ENCODE results near the gene TEX2. TPM values are rescaled to one million over a fixed set of nuclear protein-coding genes. Genes with fewer than 3 reads are reported as not detected.
"Not testable (repeated sequence)": the region's sequence is repeated elsewhere in the genome, so short reads cannot be mapped to it uniquely, and the experiment has no call there.

TEX2 gene
- total RNA-seq, 2 experiments from 2014 or later, result 15.2 to 15.8 TPM

DNA sequence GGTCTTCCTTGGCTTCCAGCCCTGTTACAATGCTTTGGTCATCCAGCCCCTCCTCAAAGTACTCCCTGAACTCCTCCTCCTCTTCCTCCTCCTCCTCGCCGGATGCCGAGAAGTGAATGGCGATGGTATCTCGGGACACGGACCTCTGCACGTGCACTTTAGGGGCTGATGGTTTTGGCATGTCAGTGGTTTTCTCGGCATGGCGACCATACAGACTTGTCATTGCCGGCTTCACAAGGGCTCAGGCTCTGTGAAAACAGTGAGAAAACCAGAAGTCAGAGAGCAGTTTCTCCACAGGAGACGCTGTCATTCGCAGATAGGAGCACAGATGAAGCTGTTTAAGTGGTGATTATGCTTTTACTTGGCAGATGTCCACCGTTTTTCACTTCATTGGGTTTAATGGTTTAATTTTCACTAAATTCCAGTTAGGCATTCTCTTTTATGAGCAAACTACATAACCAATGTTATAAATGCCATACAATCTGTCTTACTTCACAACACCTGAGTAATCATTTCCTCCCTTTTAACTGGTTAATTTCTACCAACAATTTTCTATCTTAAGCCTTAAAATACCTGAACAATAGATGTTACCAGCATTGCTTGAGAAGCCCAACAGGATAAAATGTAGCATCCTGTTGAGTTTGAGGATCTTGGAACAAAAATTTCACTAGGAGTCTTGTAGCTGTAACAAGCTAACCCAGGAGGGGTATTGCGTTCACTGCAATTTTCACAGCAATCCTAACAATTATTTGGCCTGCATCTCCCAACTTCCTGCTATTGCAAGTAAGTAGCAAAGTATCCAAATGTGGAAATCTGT is 48.9 kb downstream of the TEX2 start:
- Mint-ChIP-seq H3K36me3 (ENCODE audit: low read depth) (peaks cover 18% of the 10 kb centered on the region), H3K9me3 (ENCODE audit: low read depth) (no peaks in the 10 kb centered on the region), H3K4me1 (peaks cover 18% of the 10 kb centered on the region), H3K4me3 (no peak overlapping the region), H3K27ac (no peak overlapping the region), H3K27me3 (no peaks in the 10 kb centered on the region)
- ATAC-seq, result no peak
- intact Hi-C loops (cut with DNase I, micrococcal nuclease), result no loop called here
- no peak for DNase-seq
- POLR2A ChIA-PET, result no interaction called here
- CTCF ChIA-PET, result interaction anchor here (1.0 to 1.6 kb wide), 2 partner anchors 12 to 20 kb away, joined by 3 to 5 read pairs; no protein-coding TSS in a partner anchor

DNA sequence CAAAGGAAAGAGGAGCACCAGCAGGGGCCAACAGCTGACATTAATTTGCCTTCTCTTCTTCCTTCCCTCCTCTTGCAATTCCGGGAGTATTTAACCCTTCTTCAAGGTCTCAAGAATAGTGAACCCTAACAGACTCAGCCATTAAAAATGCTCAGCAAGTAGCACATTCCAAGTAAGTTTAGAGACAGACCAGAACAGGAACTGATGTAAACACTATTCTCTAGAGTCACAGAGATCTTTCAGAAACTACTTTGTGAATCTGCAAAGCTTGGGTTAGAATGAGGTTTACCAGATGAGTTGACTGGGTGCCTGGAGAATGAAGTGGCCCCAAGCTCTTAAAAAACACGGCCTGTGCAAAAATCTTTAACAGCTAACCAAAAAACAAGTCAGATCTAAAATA is 50.9 kb downstream of the TEX2 start:
- no peak overlapping the region for H3K27ac Mint-ChIP-seq
- POLR2A ChIA-PET, result no interaction called here

DNA sequence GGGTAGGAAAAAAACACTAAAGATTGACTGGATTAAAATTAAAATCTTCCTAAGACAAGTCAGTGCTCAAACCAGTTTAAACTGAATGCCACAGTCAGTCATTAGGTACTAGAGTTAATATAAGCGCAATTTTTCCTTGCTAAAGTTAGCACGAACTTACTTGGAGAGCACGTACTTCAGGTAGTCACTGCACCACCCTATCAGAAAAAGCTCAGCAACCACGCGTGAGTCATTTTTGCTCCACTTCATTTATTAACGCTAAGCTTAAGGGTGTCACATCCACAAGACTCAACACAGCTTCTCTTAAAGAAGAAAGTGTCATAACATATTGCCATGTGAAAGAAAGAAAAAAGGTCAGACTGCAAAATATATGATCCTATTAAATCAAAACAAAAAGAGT is 53.1 kb downstream of the TEX2 start:
- Mint-ChIP-seq H3K27ac (no peak overlapping the region), H3K36me3 (ENCODE audit: low read depth) (peaks cover 22% of the 10 kb centered on the region), H3K27me3 (no peaks in the 10 kb centered on the region), H3K4me3 (no peak overlapping the region), H3K9me3 (ENCODE audit: low read depth) (no peaks in the 10 kb centered on the region), H3K4me1 (no peaks in the 10 kb centered on the region)
- ATAC-seq (no peak), DNase-seq (no peak)
- ChIA-PET POLR2A (interaction anchor here (0.6 kb wide), 1 partner anchor 439 kb away, joined by 5 read pairs; no protein-coding TSS in a partner anchor), CTCF (interaction anchor here (0.7 kb wide), 1 partner anchor 18 kb away, joined by 3 read pairs; no protein-coding TSS in a partner anchor)
- intact Hi-C loops (cut with DNase I, micrococcal nuclease), result no loop called here

More for the DNA sequence above, 50.9 kb downstream of the TEX2 start:
- H3K4me3 Mint-ChIP-seq, result no peak overlapping the region
- H3K4me1 Mint-ChIP-seq, result peaks cover 3% of the 10 kb centered on the region
- CTCF ChIA-PET, result interaction anchor here (0.8 kb wide), 1 partner anchor 9 kb away, joined by 3 read pairs; no protein-coding TSS in a partner anchor
- no peak for DNase-seq
- intact Hi-C loops (cut with DNase I, micrococcal nuclease), result no loop called here
- H3K27me3 Mint-ChIP-seq, result no peaks in the 10 kb centered on the region
- H3K9me3 Mint-ChIP-seq (ENCODE audit: low read depth), result no peaks in the 10 kb centered on the region
- peaks cover 22% of the 10 kb centered on the region for H3K36me3 Mint-ChIP-seq (ENCODE audit: low read depth)
- ATAC-seq, result no peak

DNA sequence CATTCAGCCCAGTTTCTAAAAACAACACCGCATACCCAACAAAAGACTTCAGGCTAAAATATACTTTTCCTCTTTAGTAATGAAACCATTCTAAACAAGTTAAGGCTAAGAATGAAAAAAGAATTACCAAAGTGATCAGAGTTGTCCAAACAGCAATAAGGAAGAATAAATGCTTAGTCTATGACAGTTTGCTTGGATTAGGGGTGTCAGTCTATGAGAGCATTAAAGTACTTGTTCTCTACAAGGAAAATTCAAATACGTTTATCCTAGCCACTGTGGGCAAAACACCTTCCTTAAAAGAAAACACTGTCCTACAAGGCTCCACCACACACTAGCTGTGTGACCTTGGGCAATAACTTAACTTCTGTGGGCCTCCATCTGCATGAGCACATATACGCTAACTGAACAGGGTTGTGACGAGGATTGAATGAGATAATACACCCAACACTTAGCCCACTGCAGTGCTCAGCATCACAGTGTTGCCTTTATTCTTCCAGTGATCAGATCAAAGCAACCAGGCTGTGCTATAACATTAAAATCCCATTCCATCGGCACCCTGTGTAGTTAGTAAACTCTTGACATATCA is 53.6 kb downstream of the TEX2 start:
- intact Hi-C loops (cut with DNase I, micrococcal nuclease), result no loop called here
- no peak for ATAC-seq
- Mint-ChIP-seq H3K4me1 (peaks cover under 1% of the 10 kb centered on the region), H3K27ac (no peak overlapping the region), H3K9me3 (ENCODE audit: low read depth) (no peaks in the 10 kb centered on the region), H3K4me3 (no peak overlapping the region), H3K36me3 (ENCODE audit: low read depth) (peaks cover 22% of the 10 kb centered on the region), H3K27me3 (no peaks in the 10 kb centered on the region)
- no peak for DNase-seq
- POLR2A ChIA-PET, result no interaction called here
- CTCF ChIA-PET, result no interaction called here

DNA sequence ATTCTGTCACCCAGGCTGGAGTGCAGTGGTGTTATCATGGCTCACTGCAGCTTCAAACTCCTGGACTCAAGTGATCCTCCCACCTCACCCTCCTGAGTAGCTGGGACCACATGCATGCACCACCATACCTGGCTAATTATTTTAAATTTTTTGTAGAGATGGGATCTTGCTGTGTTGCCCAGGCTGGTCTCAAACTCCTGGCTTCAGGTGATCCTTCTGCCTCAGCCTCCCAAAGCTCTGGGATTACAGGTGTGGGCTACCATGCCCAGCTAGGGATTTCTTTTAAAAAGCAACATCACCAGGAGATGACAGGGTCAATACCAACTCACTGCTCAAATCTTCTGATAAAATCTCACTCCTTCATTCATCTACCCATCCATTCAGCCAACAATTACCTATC is 54.4 kb downstream of the TEX2 start:
- H3K9me3 Mint-ChIP-seq (ENCODE audit: low read depth); POLR2A ChIA-PET; ATAC-seq; intact Hi-C loops (cut with DNase I, micrococcal nuclease); H3K27me3 Mint-ChIP-seq; H3K27ac Mint-ChIP-seq; DNase-seq; H3K4me1 Mint-ChIP-seq; H3K4me3 Mint-ChIP-seq: not testable (repeated sequence)
- peaks cover 22% of the 10 kb centered on the region for H3K36me3 Mint-ChIP-seq (ENCODE audit: low read depth)
- CTCF ChIA-PET, result interaction anchor here (0.6 to 1.7 kb wide), 4 partner anchors 82 to 1908 kb away, joined by 3 to 6 read pairs (median 4); no protein-coding TSS in a partner anchor

DNA sequence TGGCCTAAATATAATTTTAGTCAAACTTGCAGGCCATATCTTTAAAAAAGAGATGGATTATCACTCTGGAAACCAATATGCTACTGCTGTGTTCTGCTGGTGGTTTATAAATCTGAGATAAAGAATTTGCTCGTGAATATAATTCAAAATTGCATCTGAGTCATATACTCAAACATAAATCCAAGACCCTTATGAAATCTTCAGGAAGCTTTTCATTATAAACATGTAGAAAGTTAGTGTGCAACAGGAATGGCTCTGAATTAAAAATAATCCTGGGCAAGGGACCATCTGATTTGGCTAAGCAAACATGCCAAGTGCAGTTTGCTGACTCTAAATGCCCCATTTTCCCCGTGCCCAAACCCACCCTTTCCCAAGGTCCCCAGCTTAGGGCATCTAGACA is 57.3 kb downstream of the TEX2 start:
- H3K27ac Mint-ChIP-seq, result no peak overlapping the region
- intact Hi-C loops (cut with DNase I, micrococcal nuclease), result no loop called here
- H3K27me3 Mint-ChIP-seq, result no peaks in the 10 kb centered on the region
- DNase-seq (no peak), ATAC-seq (no peak)
- H3K4me3 Mint-ChIP-seq, result no peak overlapping the region
- peaks cover 32% of the 10 kb centered on the region for H3K4me1 Mint-ChIP-seq
- ChIA-PET CTCF (interaction anchor here (1.5 to 1.8 kb wide), 2 partner anchors 11 to 22 kb away, joined by 4 to 8 read pairs; no protein-coding TSS in a partner anchor), POLR2A (interaction anchor here (0.6 to 1.0 kb wide), 2 partner anchors 12 to 123 kb away, joined by 3 read pairs; no protein-coding TSS in a partner anchor)
- H3K36me3 Mint-ChIP-seq (ENCODE audit: low read depth), result peaks cover 5% of the 10 kb centered on the region
- H3K9me3 Mint-ChIP-seq (ENCODE audit: low read depth), result no peaks in the 10 kb centered on the region

DNA sequence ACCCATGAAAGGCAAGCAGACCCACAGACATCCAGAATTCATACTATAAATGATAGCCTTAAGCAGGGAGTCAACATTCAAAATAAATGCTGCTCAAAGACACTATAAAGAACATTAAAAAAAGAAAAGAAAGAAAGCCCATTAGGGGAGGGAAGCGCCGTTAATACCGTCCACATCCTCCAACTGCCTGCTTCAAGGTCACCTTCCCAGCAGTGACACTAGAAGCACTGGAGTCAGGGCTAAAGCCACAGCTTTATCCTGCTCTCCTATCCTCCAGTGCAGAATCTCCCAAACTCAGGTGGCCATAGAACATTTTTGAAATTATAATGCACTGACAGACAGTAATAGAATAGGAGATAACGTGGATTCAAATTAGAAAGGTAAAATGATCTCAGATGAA is 59.4 kb downstream of the TEX2 start:
- no peaks in the 10 kb centered on the region for H3K9me3 Mint-ChIP-seq (ENCODE audit: low read depth)
- intact Hi-C loops (cut with DNase I, micrococcal nuclease), result loop anchor here in 1 of 2 experiments (5.0 kb wide), 1 partner anchor 51 kb away; no protein-coding TSS in a partner anchor
- H3K4me3 Mint-ChIP-seq, result no peak overlapping the region
- peaks cover 1% of the 10 kb centered on the region for H3K36me3 Mint-ChIP-seq (ENCODE audit: low read depth)
- ChIA-PET CTCF (no interaction called here), POLR2A (no interaction called here)
- H3K27ac Mint-ChIP-seq, result no peak overlapping the region
- peaks cover 42% of the 10 kb centered on the region for H3K4me1 Mint-ChIP-seq
- ATAC-seq (no peak), DNase-seq (no peak)
- no peaks in the 10 kb centered on the region for H3K27me3 Mint-ChIP-seq

DNA sequence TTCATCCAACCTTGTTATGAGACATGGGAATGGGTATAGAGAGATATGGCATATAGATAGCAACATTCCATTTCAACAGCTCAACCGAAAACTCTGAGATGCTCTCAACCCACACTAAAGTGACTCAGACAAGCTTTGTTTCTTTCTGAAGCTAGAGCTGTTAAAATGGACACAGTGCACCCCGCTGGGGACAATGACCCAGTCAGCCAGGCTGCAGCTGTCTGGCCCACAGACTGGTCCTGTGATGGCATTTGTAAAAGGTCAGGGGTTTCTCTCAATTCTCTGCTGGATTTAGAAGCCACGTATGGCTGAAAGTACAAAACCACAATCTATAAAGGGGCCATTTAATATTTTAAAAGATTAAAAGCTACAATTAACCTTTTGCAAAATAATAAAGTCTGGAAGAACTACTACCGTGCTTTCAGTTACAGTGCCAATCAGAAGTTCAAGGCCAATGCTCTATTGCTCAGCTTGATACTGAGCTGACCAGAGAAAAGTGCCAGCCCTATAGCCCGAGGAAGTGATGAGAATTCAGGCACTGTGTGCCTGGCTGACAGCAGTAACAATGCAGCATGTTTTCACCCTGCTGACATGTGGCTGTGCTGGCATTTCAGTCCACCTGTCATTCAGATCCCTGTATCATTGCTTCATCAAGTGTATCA is 60.2 kb downstream of the TEX2 start:
- H3K4me1 Mint-ChIP-seq, result peaks cover 42% of the 10 kb centered on the region
- peaks cover 4% of the 10 kb centered on the region for H3K36me3 Mint-ChIP-seq (ENCODE audit: low read depth)
- DNase-seq, result peak; percentile 28
- no peak overlapping the region for H3K4me3 Mint-ChIP-seq
- intact Hi-C loops (cut with DNase I, micrococcal nuclease), result loop anchor here in 1 of 2 experiments (5.0 kb wide), 1 partner anchor 51 kb away; no protein-coding TSS in a partner anchor
- ChIA-PET CTCF (interaction anchor here (0.5 to 2.0 kb wide), 6 partner anchors 9 to 581 kb away, joined by 3 to 5 read pairs (median 3); partner anchors contain the start of gene MAP3K3), POLR2A (no interaction called here)
- H3K27me3 Mint-ChIP-seq, result no peaks in the 10 kb centered on the region
- H3K27ac Mint-ChIP-seq, result no peak overlapping the region
- ATAC-seq, result peak; percentile 42
- H3K9me3 Mint-ChIP-seq (ENCODE audit: low read depth), result no peaks in the 10 kb centered on the region

DNA sequence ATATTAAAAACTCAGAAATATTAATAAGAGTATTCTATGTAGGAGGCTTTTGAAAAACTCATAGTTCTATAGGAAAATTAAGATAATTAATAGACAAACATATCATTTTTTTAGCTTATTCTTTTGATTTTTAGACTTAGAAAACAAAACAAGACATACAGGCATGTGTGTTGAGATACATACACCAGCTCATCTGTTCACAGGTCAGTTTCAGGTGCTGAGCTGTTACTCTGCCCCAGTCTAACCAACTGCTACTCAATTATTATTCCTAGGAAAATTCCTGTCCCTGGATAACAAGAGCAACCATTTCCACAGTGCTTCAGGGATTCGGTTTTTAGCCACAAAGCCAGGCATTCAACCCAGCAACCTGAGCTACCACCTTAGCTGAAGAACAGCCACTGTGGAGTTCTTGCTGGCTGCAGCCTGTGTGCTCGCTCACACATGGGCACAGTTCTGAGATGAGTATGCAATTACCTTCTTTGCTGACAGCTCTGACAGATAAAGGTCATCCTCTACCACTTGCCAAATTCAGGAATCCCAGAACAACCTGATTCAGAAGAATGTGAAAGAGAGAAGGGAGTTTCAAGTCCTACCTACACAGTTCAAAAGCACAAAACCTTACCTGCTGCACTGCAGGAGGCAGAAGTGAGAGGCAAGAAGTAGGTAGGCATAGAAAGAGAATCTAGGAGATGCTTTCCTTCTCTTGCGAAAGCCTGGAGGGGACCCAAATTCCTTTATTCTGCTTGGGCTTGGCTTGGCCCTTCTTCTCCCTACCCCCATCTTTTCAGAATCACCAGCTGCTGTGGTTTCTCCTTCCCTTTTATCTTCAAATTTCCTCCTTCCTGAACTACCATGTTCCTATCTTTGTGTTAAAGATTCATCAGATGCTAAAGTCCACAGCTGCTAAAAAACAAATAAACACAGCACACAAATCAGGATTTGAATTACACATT is 62.7 kb downstream of the TEX2 start:
- H3K9me3 Mint-ChIP-seq (ENCODE audit: low read depth), result no peaks in the 10 kb centered on the region
- peak overlapping the region; percentile 38 for H3K27ac Mint-ChIP-seq
- peak; percentile 57 for DNase-seq
- ChIA-PET CTCF (interaction anchor here (0.7 to 2.4 kb wide), 9 partner anchors 17 to 218 kb away, joined by 3 to 7 read pairs (median 4); no protein-coding TSS in a partner anchor), POLR2A (interaction anchor here (0.5 to 0.8 kb wide), 4 partner anchors 51 to 255 kb away, joined by 3 read pairs; no protein-coding TSS in a partner anchor)
- no peaks in the 10 kb centered on the region for H3K27me3 Mint-ChIP-seq
- peak; percentile 97 for ATAC-seq
- H3K36me3 Mint-ChIP-seq (ENCODE audit: low read depth), result peaks cover 6% of the 10 kb centered on the region
- intact Hi-C loops (cut with DNase I, micrococcal nuclease), result loop anchor here (1.0 to 5.0 kb wide), 5 partner anchors 18 to 62 kb away; no protein-coding TSS in a partner anchor
- peaks cover 48% of the 10 kb centered on the region for H3K4me1 Mint-ChIP-seq
- no peak overlapping the region for H3K4me3 Mint-ChIP-seq

DNA sequence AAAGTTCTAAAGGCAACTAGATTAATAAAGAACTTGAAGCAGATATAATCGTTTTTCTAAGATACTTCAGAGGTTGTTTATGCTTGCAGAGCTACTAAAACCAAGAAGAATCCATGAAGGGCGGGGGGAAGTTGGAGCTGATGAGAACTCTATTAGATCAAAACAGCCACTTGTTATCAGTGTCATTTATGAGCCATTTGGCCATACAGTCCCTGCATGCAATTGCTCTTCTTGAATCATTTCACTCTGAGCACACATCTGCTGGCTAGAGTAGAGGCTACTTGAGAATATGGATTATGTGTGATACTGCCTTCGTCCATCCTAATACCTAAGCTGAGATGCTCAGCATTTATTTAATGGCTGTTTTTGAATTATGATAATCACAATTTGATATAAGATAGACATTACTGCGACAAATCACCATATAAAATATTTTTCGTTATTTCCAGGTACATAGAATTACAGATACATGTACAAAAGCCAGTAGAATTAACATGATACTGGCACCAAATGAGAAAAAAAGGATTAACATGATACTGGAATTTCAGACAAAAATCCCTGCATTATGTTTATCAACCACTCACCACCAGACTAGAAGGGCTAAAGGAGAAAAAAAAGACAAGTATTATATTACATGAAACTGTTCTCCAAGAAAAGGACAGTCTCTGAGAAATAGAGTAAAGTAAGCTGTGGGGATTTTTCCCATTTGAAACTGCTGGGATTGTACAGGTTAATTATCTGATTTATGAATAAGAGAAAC is 64.5 kb downstream of the TEX2 start:
- H3K4me1 Mint-ChIP-seq, result peaks cover 43% of the 10 kb centered on the region
- H3K9me3 Mint-ChIP-seq (ENCODE audit: low read depth), result no peaks in the 10 kb centered on the region
- no peaks in the 10 kb centered on the region for H3K27me3 Mint-ChIP-seq
- ChIA-PET CTCF (interaction anchor here (0.9 kb wide), 1 partner anchor 65 kb away, joined by 4 read pairs; no protein-coding TSS in a partner anchor), POLR2A (no interaction called here)
- H3K27ac Mint-ChIP-seq, result no peak overlapping the region
- ATAC-seq (no peak), DNase-seq (no peak)
- H3K36me3 Mint-ChIP-seq (ENCODE audit: low read depth), result peaks cover 8% of the 10 kb centered on the region
- H3K4me3 Mint-ChIP-seq, result no peak overlapping the region
- intact Hi-C loops (cut with DNase I, micrococcal nuclease), result no loop called here

Measured in activated CD4-positive, alpha-beta T cell treated with anti-CD3 and anti-CD28 coated beads for 36 hours (primary cell).